Neural cell (in vitro differentiated cells): ENCODE measurements around the gene B4GALT5. TPM values are rescaled to one million over a fixed set of nuclear protein-coding genes. Genes with fewer than 3 reads are reported as not detected.

Experiments
- H2AFZ ChIP-seq: fragments of 200-600, 300-800 bp; sonication (generic), shearing (Covaris generic); 2 replicates; pipeline ENCODE4 v1.6.0; 2014; ENCODE audit warnings: low read depth, mild to moderate bottlenecking, antibody characterized with exemption, low read length, moderate library complexity
- H3F3A ChIP-seq: fragments of 200-600 bp; shearing (Covaris generic); 2 replicates; pipeline ENCODE4 v1.6.1; 2016; ENCODE audit warnings: mild to moderate bottlenecking, moderate library complexity, mixed read lengths, antibody characterized with exemption, low read length; ENCODE audit not compliant: insufficient read depth, poor library complexity, severe bottlenecking
- H3K27ac ChIP-seq: fragments of 200-600, 300-800 bp; sonication (generic), shearing (Covaris generic); 2 replicates; pipeline ENCODE4 v1.5.1; 2014; ENCODE audit warnings: mild to moderate bottlenecking, low read length, moderate library complexity
- H3K27me3 ChIP-seq: fragments of 300-800, 200-600 bp; sonication (generic), shearing (Covaris generic); 2 replicates; pipeline ENCODE4 v1.6.0; 2014; ENCODE audit warnings: mild to moderate bottlenecking, low read depth, low read length, moderate library complexity; ENCODE audit not compliant: insufficient read depth
- H3K36me3 ChIP-seq: fragments of 300-800, 200-600 bp; sonication (generic), shearing (Covaris generic); 2 replicates; pipeline ENCODE4 v1.5.1; 2014; ENCODE audit warnings: mild to moderate bottlenecking, antibody characterized with exemption, low read length, moderate library complexity; ENCODE audit not compliant: insufficient read depth
- H3K4me2 ChIP-seq: fragments of 300-800, 200-600 bp; sonication (generic), shearing (Covaris generic); 2 replicates; pipeline ENCODE4 v1.6.0; 2014; ENCODE audit warnings: mild to moderate bottlenecking, low read length
- H3K4me3 ChIP-seq: fragments of 300-800, 200-600 bp; sonication (generic), shearing (Covaris generic); 2 replicates; pipeline ENCODE4 v1.5.1; 2014; ENCODE audit warnings: mild to moderate bottlenecking, low read length, moderate library complexity
- H3K79me2 ChIP-seq: fragments of 200-600 bp; shearing (Covaris generic); replicated peaks from 2 replicates; pipeline ENCODE4 v1.6.0; 2014; ENCODE audit warnings: mild to moderate bottlenecking, low read length, moderate library complexity; ENCODE audit not compliant: insufficient read depth
- H3K9ac ChIP-seq: fragments of 300-800, 200-600 bp; sonication (generic), shearing (Covaris generic); 2 replicates; pipeline ENCODE4 v1.6.1; 2016; ENCODE audit warnings: mild to moderate bottlenecking, low read length, mixed read lengths
- H3K9me2 ChIP-seq: fragments of 200-600 bp; shearing (Covaris generic); 2 replicates; pipeline ENCODE4 v1.6.1; 2016; ENCODE audit warnings: mild to moderate bottlenecking, low read length, mixed read lengths; ENCODE audit not compliant: insufficient read depth
- H3K9me3 ChIP-seq: fragments of 200-600, 300-800 bp; sonication (generic), shearing (Covaris generic); 2 replicates; pipeline ENCODE4 v1.6.1; 2016; ENCODE audit warnings: mild to moderate bottlenecking, mixed run types, low read length, moderate library complexity, mixed read lengths
- H4K20me1 ChIP-seq: fragments of 200-600 bp; shearing (Covaris generic); 2 replicates; pipeline ENCODE4 v1.6.1; 2016; ENCODE audit warnings: mild to moderate bottlenecking, mixed run types; ENCODE audit not compliant: insufficient read depth
- EP300 ChIP-seq: fragments of 450-650 bp; conservative IDR thresholded peaks from 2 replicates; pipeline ENCODE4 v1.6.1; 2014; ENCODE audit warnings: antibody characterized with exemption, mild to moderate bottlenecking, moderate library complexity; ENCODE audit not compliant: poor library complexity, severe bottlenecking
- EZH2 ChIP-seq: fragments of 200-600, 300-800 bp; shearing (Covaris generic), sonication (generic); IDR thresholded peaks from 2 replicates; pipeline ENCODE4 v1.6.1; 2014; ENCODE audit warnings: antibody characterized with exemption, low read length, borderline replicate concordance, mild to moderate bottlenecking; ENCODE audit not compliant: insufficient read depth, poor library complexity, severe bottlenecking
- MXI1 ChIP-seq: fragments of 450-650 bp; conservative IDR thresholded peaks from 2 replicates; pipeline ENCODE4 v1.6.1; 2014; ENCODE audit warnings: antibody characterized with exemption, mild to moderate bottlenecking; ENCODE audit not compliant: poor library complexity, severe bottlenecking
- POLR2AphosphoS5 ChIP-seq: IDR thresholded peaks from 2 replicates; pipeline ENCODE4 v1.6.1; 2012
- RAD21 ChIP-seq: fragments of 450-650 bp; conservative IDR thresholded peaks from 2 replicates; pipeline ENCODE4 v1.6.1; 2014; ENCODE audit warnings: antibody characterized with exemption, mild to moderate bottlenecking, moderate library complexity
- SMC3 ChIP-seq: fragments of 450-650 bp; conservative IDR thresholded peaks from 2 replicates; pipeline ENCODE4 v1.6.1; 2014; ENCODE audit warnings: antibody characterized with exemption, mild to moderate bottlenecking, moderate library complexity; ENCODE audit not compliant: poor library complexity
- TAF1 ChIP-seq: IDR thresholded peaks from 2 replicates; pipeline ENCODE4 v1.6.1; 2012; ENCODE audit warnings: low read depth
- polyA plus RNA-seq: library from polyadenylated mRNA; depleted of rRNA; stranded (reverse); fragments of >200 nt; gene quantifications from 2 replicates; pipeline ENCODE4 v1.2.3, GENCODE V29; 2014
- TF ChIP-seq, protein P1 (sequence below): fragments of 450-650 bp; IDR thresholded peaks from 2 replicates; pipeline ENCODE4 v1.5.1; 2014; ENCODE audit warnings: antibody characterized with exemption, mild to moderate bottlenecking, moderate library complexity; ENCODE audit not compliant: poor library complexity, severe bottlenecking
- TF ChIP-seq, protein P2 (sequence below): IDR thresholded peaks from 2 replicates; pipeline ENCODE4 v1.6.1; 2012; ENCODE audit warnings: borderline replicate concordance

Gene B4GALT5
- polyA plus RNA-seq, 1 donor from 2014 or later: 34.7 TPM

DNA sequence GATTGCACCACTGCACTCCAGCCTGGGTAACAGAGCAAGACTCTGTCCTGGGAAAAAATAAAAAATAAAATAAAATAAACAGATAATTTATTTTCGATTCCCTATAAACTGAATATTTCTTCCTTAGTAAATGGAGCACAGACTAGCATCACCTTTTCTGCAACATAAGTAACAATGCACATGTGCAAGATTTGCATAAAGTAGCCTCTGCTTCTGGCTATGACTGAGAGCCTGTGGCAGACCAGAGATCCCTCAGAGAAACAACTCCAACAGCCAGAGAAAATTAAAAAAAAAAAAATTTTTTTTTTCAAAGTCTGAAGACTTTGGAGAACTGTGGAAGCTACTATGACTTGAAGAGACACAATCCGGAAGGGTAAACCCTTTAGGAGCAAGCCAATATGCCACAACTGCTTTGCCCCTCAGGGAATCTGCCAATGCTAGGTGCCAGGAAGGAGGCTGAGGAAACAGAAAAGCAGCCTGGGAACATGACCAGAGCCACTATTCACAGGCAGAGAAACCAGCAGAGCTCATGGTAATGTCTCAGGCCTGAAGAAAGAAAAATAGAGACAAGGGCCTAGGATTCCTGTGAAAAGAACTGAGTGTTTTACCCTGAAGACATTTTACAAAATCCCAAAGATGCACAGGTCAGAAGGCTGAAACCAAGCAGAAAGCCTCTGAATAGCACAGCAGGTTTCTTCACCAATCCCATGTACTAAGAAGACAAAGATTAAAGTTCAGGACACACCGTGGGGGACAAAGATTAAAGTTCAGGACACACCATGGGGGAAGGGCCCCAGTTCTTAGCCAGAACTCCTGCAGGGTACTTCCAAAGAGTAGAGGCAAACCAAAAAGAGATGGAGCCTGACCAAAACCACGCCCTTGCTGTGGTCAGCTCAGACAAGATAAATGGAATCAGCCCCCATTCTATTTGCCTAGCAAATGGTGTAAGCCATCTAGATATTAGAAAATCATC is 25.8 kb downstream of the B4GALT5 start:
- Histone ChIP-seq H4K20me1 (peaks cover 4% of the 10 kb centered on the region), H3K27ac (no peak overlapping the region)

DNA sequence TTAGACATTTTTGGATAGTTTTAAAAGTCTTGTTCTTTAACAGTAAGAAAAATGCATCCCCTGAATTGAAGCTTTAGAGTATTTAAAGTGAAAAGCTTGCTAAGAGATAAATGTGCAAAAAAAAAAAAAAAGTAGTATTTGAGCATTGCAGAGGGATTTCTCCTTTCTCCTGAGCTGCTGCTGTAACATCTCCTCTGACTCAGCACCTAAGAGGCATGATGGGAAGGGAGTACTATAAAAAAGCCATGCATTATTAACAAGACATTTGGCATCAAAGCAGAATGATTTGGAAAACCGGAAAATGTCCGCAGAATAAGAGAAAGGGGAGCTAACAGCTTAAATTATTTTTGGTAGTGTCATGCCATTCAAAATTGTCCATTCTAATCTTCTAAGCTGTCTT is 27.9 kb downstream of the B4GALT5 start:
- H3K4me3 ChIP-seq: peak overlapping the region; percentile 24
- peak overlapping the region; percentile 49 for H3K4me2 ChIP-seq
- H3K9me3 ChIP-seq: no peaks in the 10 kb centered on the region
- H3K36me3 ChIP-seq: no peaks in the 10 kb centered on the region
- no peaks in the 10 kb centered on the region for H3F3A ChIP-seq
- H3K27ac ChIP-seq: peak overlapping the region; percentile 9
- no peak overlapping the region for H2AFZ ChIP-seq
- H3K79me2 ChIP-seq: peaks cover 27% of the 10 kb centered on the region
- peak overlapping the region; percentile 9 for H3K9ac ChIP-seq
- H4K20me1 ChIP-seq: peaks cover 4% of the 10 kb centered on the region
- no peaks in the 10 kb centered on the region for H3K27me3 ChIP-seq
- H3K9me2 ChIP-seq: no peaks in the 10 kb centered on the region
- TF ChIP-seq POLR2AphosphoS5 (no peak), RAD21 (no peak), MXI1 (no peak), EP300 (no peak), TAF1 (no peak), SMC3 (no peak)
- TF ChIP-seq, protein P1, sequence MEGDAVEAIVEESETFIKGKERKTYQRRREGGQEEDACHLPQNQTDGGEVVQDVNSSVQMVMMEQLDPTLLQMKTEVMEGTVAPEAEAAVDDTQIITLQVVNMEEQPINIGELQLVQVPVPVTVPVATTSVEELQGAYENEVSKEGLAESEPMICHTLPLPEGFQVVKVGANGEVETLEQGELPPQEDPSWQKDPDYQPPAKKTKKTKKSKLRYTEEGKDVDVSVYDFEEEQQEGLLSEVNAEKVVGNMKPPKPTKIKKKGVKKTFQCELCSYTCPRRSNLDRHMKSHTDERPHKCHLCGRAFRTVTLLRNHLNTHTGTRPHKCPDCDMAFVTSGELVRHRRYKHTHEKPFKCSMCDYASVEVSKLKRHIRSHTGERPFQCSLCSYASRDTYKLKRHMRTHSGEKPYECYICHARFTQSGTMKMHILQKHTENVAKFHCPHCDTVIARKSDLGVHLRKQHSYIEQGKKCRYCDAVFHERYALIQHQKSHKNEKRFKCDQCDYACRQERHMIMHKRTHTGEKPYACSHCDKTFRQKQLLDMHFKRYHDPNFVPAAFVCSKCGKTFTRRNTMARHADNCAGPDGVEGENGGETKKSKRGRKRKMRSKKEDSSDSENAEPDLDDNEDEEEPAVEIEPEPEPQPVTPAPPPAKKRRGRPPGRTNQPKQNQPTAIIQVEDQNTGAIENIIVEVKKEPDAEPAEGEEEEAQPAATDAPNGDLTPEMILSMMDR: no peak
- TF ChIP-seq, protein P2, sequence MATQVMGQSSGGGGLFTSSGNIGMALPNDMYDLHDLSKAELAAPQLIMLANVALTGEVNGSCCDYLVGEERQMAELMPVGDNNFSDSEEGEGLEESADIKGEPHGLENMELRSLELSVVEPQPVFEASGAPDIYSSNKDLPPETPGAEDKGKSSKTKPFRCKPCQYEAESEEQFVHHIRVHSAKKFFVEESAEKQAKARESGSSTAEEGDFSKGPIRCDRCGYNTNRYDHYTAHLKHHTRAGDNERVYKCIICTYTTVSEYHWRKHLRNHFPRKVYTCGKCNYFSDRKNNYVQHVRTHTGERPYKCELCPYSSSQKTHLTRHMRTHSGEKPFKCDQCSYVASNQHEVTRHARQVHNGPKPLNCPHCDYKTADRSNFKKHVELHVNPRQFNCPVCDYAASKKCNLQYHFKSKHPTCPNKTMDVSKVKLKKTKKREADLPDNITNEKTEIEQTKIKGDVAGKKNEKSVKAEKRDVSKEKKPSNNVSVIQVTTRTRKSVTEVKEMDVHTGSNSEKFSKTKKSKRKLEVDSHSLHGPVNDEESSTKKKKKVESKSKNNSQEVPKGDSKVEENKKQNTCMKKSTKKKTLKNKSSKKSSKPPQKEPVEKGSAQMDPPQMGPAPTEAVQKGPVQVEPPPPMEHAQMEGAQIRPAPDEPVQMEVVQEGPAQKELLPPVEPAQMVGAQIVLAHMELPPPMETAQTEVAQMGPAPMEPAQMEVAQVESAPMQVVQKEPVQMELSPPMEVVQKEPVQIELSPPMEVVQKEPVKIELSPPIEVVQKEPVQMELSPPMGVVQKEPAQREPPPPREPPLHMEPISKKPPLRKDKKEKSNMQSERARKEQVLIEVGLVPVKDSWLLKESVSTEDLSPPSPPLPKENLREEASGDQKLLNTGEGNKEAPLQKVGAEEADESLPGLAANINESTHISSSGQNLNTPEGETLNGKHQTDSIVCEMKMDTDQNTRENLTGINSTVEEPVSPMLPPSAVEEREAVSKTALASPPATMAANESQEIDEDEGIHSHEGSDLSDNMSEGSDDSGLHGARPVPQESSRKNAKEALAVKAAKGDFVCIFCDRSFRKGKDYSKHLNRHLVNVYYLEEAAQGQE: no peak

More for the DNA sequence above, 25.8 kb downstream of the B4GALT5 start:
- Histone ChIP-seq H3K4me2 (no peak overlapping the region), H3K79me2 (peaks cover 19% of the 10 kb centered on the region), H3K9me3 (no peaks in the 10 kb centered on the region), H3K9me2 (no peaks in the 10 kb centered on the region), H3K36me3 (no peaks in the 10 kb centered on the region), H2AFZ (no peak overlapping the region), H3K9ac (no peak overlapping the region), H3K27me3 (no peaks in the 10 kb centered on the region), H3K4me3 (no peak overlapping the region), H3F3A (no peaks in the 10 kb centered on the region)
- TF ChIP-seq, protein P1: no peak
- TF ChIP-seq SMC3: no peak
- no peak for TF ChIP-seq EZH2
- TF ChIP-seq MXI1: no peak
- no peak for TF ChIP-seq POLR2AphosphoS5
- TF ChIP-seq EP300: no peak
- no peak for TF ChIP-seq RAD21
- no peak for TF ChIP-seq TAF1
- TF ChIP-seq, protein P2: no peak
